D341Med (cell line): Measurements from ENCODE around the gene PATZ1.

Experiments used
- DNase-seq: peaks from one replicate; pipeline ENCODE4 v3.0.0; 2012; ENCODE audit warnings: low spot score

The PATZ1 gene

DNA sequence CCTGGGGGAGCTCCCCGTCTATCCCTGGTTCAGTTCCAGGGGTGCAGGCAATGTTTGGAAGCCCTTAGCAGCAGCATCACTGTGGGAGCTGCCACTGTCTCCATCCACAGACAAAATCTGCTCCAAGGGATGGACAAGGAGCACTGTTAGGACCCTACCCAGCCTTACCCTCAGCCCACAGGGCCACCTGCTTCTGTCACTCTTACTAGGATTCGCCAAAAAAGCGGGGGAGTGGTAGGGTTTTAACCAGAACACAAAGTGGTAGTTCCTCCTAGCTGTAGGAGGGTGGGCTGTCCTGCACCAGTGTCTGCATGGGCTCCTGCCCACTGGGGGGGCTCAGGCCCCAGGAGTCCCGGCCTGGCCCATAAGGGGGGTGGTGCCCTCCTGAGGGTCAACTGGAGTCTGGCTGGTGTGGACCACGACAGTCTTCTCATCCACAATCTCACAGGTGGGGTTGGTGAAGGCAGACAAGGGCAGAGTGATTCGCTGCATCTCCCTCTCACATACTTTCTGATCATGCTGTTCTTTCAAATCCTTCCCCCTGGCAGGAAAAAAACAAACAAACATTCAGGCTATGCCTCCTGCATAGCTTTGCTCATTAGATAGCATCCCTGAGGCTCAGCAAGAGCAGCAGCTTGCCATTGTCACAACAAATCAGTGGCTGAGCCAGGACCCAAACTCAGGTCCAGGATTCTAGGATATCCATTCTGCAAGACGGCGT, 63.2 kb downstream of the PATZ1 start:
- DNase-seq = no peak

DNA sequence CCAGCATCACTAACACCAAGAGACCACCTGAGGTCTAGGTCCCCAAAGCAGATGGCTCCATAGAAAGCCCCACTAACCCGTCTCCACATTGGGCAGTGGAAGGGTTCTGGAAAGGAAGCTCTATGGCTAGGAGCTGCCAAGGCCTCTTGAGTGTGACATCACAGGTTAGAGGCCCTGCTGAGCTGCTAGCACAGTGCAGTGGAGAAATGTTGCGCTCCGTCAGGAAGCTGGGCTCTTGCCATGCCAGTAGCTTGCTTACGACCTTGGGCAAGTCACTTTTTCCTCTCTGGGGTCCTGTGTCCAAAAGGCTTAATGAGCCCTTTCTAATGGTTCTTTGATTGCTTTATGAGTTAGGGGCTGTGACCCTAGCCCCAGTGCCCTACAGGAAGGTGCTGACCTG, 64.4 kb downstream of the PATZ1 start:
- no peak for DNase-seq

DNA sequence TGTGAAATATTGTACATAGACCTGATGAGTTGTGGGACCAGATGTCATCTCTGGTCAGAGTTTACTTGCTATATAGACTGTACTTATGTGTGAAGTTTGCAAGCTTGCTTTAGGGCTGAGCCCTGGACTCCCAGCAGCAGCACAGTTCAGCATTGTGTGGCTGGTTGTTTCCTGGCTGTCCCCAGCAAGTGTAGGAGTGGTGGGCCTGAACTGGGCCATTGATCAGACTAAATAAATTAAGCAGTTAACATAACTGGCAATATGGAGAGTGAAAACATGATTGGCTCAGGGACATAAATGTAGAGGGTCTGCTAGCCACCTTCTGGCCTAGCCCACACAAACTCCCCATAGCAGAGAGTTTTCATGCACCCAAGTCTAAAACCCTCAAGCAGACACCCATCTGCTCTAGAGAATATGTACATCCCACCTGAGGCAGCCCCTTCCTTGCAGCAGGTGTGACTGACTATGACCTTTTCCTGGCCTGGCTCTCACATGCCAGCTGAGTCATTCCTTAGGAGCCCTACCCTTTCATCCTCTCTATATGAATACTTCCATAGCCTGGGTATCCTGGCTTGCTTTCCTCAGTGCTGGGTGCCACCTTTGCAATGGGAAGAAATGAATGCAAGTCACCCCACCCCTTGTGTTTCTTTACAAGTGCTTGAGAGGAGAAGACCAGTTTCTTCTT, 66.2 kb downstream of the PATZ1 start:
- no peak for DNase-seq

DNA sequence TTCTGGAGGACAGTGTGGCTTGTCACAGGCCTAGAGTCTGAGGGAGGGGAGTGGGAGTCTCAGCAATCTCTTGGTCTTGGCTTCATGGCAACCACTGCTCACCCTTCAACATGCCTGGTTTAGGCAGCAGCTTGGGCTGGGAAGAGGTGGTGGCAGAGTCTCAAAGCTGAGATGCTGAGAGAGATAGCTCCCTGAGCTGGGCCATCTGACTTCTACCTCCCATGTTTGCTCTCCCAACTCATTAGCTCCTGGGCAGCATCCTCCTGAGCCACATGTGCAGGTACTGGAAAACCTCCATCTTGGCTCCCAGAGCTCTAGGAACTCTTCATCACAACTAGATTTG, 66.8 kb downstream of the PATZ1 start:
- no peak for DNase-seq

DNA sequence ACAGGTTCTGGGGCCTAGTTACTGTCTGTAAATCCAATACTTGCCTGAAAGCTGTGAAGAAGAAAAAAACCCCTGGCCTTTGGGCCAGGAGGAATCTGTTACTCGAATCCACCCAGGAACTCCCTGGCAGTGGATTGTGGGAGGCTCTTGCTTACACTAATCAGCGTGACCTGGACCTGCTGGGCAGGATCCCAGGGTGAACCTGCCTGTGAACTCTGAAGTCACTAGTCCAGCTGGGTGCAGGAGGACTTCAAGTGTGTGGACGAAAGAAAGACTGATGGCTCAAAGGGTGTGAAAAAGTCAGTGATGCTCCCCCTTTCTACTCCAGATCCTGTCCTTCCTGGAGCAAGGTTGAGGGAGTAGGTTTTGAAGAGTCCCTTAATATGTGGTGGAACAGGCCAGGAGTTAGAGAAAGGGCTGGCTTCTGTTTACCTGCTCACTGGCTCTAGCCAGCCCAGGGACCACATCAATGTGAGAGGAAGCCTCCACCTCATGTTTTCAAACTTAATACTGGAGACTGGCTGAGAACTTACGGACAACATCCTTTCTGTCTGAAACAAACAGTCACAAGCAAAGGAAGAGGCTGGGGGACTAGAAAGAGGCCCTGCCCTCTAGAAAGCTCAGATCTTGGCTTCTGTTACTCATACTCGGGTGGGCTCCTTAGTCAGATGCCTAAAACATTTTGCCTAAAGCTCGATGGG, 67.4 kb downstream of the PATZ1 start:
- DNase-seq = no peak

DNA sequence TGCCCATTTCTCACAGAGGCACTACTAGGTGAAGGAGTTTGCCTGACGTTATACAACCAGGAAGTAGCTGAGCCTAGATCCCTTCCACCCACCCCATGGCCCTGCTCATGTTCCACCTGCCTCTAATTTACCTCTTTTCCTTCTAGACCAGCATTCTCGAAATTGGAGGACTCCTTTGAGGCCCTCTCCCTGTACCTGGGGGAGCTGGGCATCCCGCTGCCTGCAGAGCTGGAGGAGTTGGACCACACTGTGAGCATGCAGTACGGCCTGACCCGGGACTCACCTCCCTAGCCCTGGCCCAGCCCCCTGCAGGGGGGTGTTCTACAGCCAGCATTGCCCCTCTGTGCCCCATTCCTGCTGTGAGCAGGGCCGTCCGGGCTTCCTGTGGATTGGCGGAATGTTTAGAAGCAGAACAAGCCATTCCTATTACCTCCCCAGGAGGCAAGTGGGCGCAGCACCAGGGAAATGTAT, 68.0 kb downstream of the PATZ1 start:
- DNase-seq = no peak

DNA sequence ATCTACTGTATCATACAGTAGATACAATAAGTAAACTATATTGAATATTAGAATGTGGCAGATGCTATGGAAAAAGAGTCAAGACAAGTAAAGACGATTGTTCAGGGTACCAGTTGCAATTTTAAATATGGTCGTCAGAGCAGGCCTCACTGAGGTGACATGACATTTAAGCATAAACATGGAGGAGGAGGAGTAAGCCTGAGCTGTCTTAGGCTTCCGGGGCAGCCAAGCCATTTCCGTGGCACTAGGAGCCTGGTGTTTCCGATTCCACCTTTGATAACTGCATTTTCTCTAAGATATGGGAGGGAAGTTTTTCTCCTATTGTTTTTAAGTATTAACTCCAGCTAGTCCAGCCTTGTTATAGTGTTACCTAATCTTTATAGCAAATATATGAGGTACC, 68.4 kb downstream of the PATZ1 start:
- DNase-seq = no peak

DNA sequence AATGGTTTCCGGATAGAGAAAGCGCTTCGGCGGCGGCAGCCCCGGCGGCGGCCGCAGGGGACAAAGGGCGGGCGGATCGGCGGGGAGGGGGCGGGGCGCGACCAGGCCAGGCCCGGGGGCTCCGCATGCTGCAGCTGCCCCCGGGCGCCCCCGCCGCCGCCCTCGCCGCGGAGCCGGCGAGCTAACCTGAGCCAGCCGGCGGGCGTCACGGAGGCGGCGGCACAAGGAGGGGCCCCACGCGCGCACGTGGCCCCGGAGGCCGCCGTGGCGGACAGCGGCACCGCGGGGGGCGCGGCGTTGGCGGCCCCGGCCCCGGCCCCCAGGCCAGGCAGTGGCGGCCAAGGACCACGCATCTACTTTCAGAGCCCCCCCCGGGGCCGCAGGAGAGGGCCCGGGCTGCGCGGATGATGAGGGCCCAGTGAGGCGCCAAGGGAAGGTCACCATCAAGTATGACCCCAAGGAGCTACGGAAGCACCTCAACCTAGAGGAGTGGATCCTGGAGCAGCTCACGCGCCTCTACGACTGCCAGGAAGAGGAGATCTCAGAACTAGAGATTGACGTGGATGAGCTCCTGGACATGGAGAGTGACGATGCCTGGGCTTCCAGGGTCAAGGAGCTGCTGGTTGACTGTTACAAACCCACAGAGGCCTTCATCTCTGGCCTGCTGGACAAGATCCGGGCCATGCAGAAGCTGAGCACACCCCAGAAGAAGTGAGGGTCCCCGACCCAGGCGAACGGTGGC, 69.5 kb downstream of the PATZ1 start:
- no peak for DNase-seq
